ENCODE results near the gene ARID4B.
"Not testable (repeated sequence)": the region's sequence is repeated elsewhere in the genome, so short reads cannot be mapped to it uniquely, and the experiment has no call there.

The ARID4B gene

GRCh38 chr1:235329139-235329902, 1.3 kb upstream of the ARID4B start:
- no peak for DNase-seq (ENCODE audit: low read depth, low spot score)

GRCh38 chr1:235328271-235329138, 526 bp upstream of the ARID4B start, which contains the start of gene GGPS1:
Gene GGPS1 (plus strand): TSS chr1:235328570. CDS start chr1:235335265, 6,695 bp downstream.
- DNase-seq (ENCODE audit: low read depth, low spot score), result peak; percentile 98

- peak; percentile 60 for DNase-seq (ENCODE audit: low read depth, low spot score)
These were observed 1.0 kb downstream of the ARID4B start for GRCh38 chr1:235326719-235327558.

- DNase-seq (ENCODE audit: low read depth, low spot score), result no peak
These were observed 2.1 kb downstream of the ARID4B start for GRCh38 chr1:235325854-235326253.

- no peak for DNase-seq (ENCODE audit: low read depth, low spot score)
These were observed 2.8 kb downstream of the ARID4B start for GRCh38 chr1:235325139-235325538.

GRCh38 chr1:235324296-235324695, 3.7 kb downstream of the ARID4B start:
- no peak for DNase-seq (ENCODE audit: low read depth, low spot score)

GRCh38 chr1:235320521-235321179, 7.3 kb downstream of the ARID4B start:
- no peak for DNase-seq (ENCODE audit: low read depth, low spot score)

GRCh38 chr1:235319255-235319654, 8.7 kb downstream of the ARID4B start:
- DNase-seq (ENCODE audit: low read depth, low spot score), result no peak

GRCh38 chr1:235317168-235317567, 10.8 kb downstream of the ARID4B start:
- no peak for DNase-seq (ENCODE audit: low read depth, low spot score)

- DNase-seq (ENCODE audit: low read depth, low spot score), result no peak
These were observed 12.2 kb downstream of the ARID4B start for GRCh38 chr1:235315735-235316134.

GRCh38 chr1:235315173-235315572, 12.8 kb downstream of the ARID4B start:
- no peak for DNase-seq (ENCODE audit: low read depth, low spot score)

GRCh38 chr1:235313931-235314678, 13.9 kb downstream of the ARID4B start:
- DNase-seq (ENCODE audit: low read depth, low spot score), result no peak

- no peak for DNase-seq (ENCODE audit: low read depth, low spot score)
These were observed 14.7 kb downstream of the ARID4B start for GRCh38 chr1:235313262-235313661.

- not testable (repeated sequence) for DNase-seq (ENCODE audit: low read depth, low spot score)
These were observed 18.8 kb downstream of the ARID4B start for GRCh38 chr1:235309206-235309605.

GRCh38 chr1:235307158-235308124, 20.5 kb downstream of the ARID4B start:
- no peak for DNase-seq (ENCODE audit: low read depth, low spot score)

- no peak for DNase-seq (ENCODE audit: low read depth, low spot score)
These were observed 23.2 kb downstream of the ARID4B start for GRCh38 chr1:235304549-235305451.

- DNase-seq (ENCODE audit: low read depth, low spot score), result no peak
These were observed 25.8 kb downstream of the ARID4B start for GRCh38 chr1:235302143-235302542.

- DNase-seq (ENCODE audit: low read depth, low spot score), result no peak
These were observed 28.7 kb downstream of the ARID4B start for GRCh38 chr1:235299169-235299858.
